Vagina (tissue), 2 donors: Measurements from ENCODE around the gene HEXIM1.

Experiments used
- POLR2A ChIP-seq, 2 donors: fragments of 450-650 bp; IDR thresholded peaks; one replicate each; pipeline ENCODE4 v1.6.1; 2017; ENCODE audit warnings: antibody characterized with exemption in 2 of 2, mild to moderate bottlenecking in 2 of 2, moderate library complexity in 2 of 2
- TF ChIP-seq, protein P1 (sequence below), 3 experiments: fragments of 450-650 bp in 2 of 3; fragments of 200-600 bp in 1 of 3; sonication (generic) in 1 of 3; IDR thresholded peaks; one replicate each; pipeline ENCODE4 v1.5.1; 2017 to 2019; ENCODE audit warnings: antibody characterized with exemption in 3 of 3, mild to moderate bottlenecking in 2 of 3, moderate library complexity in 2 of 3

DNA sequence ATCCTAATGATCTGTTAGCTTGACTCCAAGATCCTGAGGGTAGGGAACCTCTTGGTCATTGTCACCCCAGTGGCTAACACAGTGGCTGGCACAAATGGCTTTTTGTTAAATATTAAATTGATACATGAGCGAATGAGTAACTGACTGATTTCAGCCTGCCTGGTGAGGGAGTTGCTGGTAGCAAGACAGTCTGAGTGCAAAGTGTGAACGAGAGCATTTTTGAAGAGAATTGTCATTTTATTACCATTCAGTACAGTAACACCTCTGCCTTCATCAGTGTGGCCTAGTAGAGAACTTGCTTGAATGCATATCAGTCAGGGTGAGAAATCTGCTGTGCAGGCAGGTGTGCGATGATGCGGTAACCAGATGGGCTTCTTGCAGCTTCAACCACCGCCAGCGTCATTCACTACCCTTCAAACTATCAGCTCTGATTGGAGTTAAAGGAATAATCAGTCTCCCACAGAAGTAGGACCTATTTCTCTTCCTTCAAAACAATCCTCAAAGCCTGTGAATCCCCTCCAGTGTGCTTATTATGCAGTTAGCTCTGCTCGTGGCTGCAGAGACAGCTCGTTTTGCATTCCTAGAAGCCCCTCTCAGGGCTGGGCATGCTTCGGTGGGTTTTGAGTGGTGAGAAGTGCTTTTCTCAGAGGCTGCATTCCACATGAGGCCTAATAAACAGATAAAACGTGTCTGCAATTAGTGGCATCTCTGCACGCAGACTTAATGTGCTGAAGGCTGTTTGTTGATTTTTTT lies 42.4 kb downstream of the HEXIM1 start:
- TF ChIP-seq, protein P1, sequence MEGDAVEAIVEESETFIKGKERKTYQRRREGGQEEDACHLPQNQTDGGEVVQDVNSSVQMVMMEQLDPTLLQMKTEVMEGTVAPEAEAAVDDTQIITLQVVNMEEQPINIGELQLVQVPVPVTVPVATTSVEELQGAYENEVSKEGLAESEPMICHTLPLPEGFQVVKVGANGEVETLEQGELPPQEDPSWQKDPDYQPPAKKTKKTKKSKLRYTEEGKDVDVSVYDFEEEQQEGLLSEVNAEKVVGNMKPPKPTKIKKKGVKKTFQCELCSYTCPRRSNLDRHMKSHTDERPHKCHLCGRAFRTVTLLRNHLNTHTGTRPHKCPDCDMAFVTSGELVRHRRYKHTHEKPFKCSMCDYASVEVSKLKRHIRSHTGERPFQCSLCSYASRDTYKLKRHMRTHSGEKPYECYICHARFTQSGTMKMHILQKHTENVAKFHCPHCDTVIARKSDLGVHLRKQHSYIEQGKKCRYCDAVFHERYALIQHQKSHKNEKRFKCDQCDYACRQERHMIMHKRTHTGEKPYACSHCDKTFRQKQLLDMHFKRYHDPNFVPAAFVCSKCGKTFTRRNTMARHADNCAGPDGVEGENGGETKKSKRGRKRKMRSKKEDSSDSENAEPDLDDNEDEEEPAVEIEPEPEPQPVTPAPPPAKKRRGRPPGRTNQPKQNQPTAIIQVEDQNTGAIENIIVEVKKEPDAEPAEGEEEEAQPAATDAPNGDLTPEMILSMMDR (IDR thresholded peaks at IDR 0.05): no peak
- TF ChIP-seq POLR2A (IDR thresholded peaks at IDR 0.05): no peak
